AG10803 (cell line): ENCODE data around the gene KIF2B.

Source experiments
- DNase-seq: peaks from one replicate; pipeline ENCODE4 v3.0.0; 2010; ENCODE audit warnings: low read depth
- H3K4me3 ChIP-seq: 2 replicates; pipeline ENCODE4 v1.5.1; 2011; ENCODE audit warnings: mild to moderate bottlenecking, low read length, control low read depth
- TF ChIP-seq, protein P1 (sequence below): conservative IDR thresholded peaks from 2 replicates; pipeline ENCODE4 v1.5.1; 2011; ENCODE audit warnings: mild to moderate bottlenecking, low read length, control low read depth, inconsistent platforms

KIF2B gene

GRCh38 chr17:53797501-53797900 is 25.2 kb upstream of the KIF2B start:
- no peak for DNase-seq
- TF ChIP-seq, protein P1, sequence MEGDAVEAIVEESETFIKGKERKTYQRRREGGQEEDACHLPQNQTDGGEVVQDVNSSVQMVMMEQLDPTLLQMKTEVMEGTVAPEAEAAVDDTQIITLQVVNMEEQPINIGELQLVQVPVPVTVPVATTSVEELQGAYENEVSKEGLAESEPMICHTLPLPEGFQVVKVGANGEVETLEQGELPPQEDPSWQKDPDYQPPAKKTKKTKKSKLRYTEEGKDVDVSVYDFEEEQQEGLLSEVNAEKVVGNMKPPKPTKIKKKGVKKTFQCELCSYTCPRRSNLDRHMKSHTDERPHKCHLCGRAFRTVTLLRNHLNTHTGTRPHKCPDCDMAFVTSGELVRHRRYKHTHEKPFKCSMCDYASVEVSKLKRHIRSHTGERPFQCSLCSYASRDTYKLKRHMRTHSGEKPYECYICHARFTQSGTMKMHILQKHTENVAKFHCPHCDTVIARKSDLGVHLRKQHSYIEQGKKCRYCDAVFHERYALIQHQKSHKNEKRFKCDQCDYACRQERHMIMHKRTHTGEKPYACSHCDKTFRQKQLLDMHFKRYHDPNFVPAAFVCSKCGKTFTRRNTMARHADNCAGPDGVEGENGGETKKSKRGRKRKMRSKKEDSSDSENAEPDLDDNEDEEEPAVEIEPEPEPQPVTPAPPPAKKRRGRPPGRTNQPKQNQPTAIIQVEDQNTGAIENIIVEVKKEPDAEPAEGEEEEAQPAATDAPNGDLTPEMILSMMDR: no peak
- H3K4me3 ChIP-seq: no peak overlapping the region

- no peak overlapping the region for H3K4me3 ChIP-seq
- DNase-seq: no peak
- TF ChIP-seq, protein P1: no peak
These were observed 18.3 kb upstream of the KIF2B start for GRCh38 chr17:53804437-53804836.

- H3K4me3 ChIP-seq: no peak overlapping the region
- no peak for DNase-seq
- TF ChIP-seq, protein P1: no peak
These were observed 16.3 kb upstream of the KIF2B start for GRCh38 chr17:53806473-53806872.

DNA sequence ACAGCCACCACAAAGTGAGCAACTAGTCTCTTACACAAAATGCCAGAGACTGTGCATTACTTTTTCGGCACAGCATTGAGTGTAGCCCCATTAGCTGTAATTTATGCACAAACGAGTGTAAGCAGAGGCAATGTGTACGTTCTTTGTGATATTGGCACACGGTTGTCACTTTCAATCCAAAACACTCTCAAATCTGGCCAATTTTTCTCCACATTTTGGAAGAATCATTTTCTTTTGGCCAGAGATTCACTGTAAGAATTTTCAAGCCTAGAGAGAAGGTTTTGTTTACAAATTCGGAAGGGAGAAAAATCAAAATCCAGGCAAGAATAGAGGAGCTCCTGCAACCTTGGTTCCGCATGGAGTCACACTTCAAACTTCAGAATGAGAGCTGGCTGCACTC is 15.4 kb upstream of the KIF2B start:
- DNase-seq: no peak
- TF ChIP-seq, protein P1: no peak
- H3K4me3 ChIP-seq: no peak overlapping the region

- no peak for DNase-seq
- no peak overlapping the region for H3K4me3 ChIP-seq
- TF ChIP-seq, protein P1: no peak
These were observed 4.5 kb upstream of the KIF2B start for GRCh38 chr17:53818271-53818670.

GRCh38 chr17:53818929-53819328 is 3.8 kb upstream of the KIF2B start:
- DNase-seq: no peak
- no peak overlapping the region for H3K4me3 ChIP-seq
- TF ChIP-seq, protein P1: no peak

- DNase-seq: no peak
- TF ChIP-seq, protein P1: no peak
- H3K4me3 ChIP-seq: no peak overlapping the region
These were observed 2.8 kb upstream of the KIF2B start for GRCh38 chr17:53819956-53820355.
